Activated CD4-positive, alpha-beta memory T cell treated with anti-CD3 and anti-CD28 coated beads for 36 hours (primary cell): ENCODE data around the gene AGO3. TPM values are rescaled to one million over a fixed set of nuclear protein-coding genes. Genes with fewer than 3 reads are reported as not detected.

Experiments
- CTCF ChIA-PET: fragments of 350-600 bp; sonication (Branson Sonifier 250); formaldehyde crosslinking; loops from one replicate; lab custom pipeline; 2021; ENCODE audit warnings: antibody characterized with exemption, inconsistent platforms; lab: Charles Lee
- POLR2A ChIA-PET: fragments of 350-600 bp; sonication (Branson Sonifier 250); formaldehyde crosslinking; loops from one replicate; lab custom pipeline; 2021; ENCODE audit warnings: antibody characterized with exemption; lab: Charles Lee
- DNase-seq: peaks from one replicate; pipeline ENCODE4 v3.0.0-alpha.2; 2020
- H3K27ac Mint-ChIP-seq: one replicate; pipeline ENCODE4 v1.8.0; 2021; ENCODE audit warnings: mixed read lengths
- H3K27me3 Mint-ChIP-seq: one replicate; pipeline ENCODE4 v1.8.0; 2021; ENCODE audit warnings: mixed read lengths
- H3K36me3 Mint-ChIP-seq: one replicate; pipeline ENCODE4 v1.8.0; 2021; ENCODE audit warnings: mixed read lengths
- H3K4me1 Mint-ChIP-seq: one replicate; pipeline ENCODE4 v1.8.0; 2021; ENCODE audit warnings: low read depth, mixed read lengths
- H3K4me3 Mint-ChIP-seq: one replicate; pipeline ENCODE4 v1.8.0; 2021; ENCODE audit warnings: mild to moderate bottlenecking, mixed read lengths
- H3K9me3 Mint-ChIP-seq: one replicate; pipeline ENCODE4 v1.8.0; 2021; ENCODE audit warnings: mixed read lengths
- intact Hi-C: fragments of 100-400 bp; cut with micrococcal nuclease; formaldehyde crosslinking; loops from one replicate; pipeline ENCODE4 v1.15.1; 2023
- total RNA-seq, 2 experiments: library from RNA; stranded (reverse); gene quantifications; one replicate each; pipeline ENCODE4 v1.2.3, GENCODE V29; 2021

The AGO3 gene
- total RNA-seq = 10 to 100 TPM; 23.1 to 25.3 TPM

DNA sequence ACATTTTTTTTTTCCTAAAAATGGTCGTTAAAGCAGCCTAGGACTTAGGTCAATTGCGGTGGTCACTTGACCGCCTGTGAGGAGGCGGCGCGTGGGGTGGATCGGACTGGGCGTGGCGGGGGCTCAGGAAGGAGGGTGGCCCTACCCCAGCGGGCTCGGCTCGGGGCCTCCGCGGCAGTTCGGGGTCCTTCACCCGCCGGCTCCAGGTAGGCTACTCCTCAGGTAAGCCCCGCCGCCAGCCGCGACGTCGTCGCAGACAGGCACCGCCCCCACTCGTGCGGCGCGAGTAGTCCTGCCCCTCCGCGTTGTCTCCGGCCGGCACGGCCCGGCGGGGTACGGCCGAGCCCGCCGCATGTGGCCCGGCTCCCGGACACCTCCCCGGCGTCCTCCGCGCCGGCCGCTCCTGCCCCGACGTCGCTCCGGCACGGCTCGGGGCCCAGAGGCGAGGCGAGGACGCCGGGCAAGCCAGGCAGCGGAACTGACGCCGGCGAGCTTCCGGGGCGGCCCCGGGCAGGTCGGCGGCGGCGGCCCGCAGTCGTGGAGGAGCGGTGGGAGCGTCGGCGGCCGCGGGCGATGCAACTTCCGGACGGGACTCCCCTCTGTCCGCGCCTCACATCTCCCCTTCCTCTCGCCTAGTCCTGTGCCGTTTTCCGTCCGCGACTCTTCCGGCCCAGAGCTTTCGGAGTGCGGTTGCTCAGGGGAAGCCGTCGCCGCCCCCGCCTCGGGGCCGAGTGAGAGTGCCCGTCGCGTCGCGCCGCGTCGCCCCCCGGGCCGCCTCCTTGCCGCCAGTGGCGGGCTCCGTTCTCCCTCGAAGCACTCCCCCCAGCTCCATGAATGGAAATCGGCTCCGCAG is at the start of gene AGO3:
Gene AGO3, plus strand, starts transcription at position 513 of the 853 bp plus-strand sequence. Its CDS starts 322 bp downstream, at position 835.
- intact Hi-C loops = loop anchor here (1.0 to 10.0 kb wide), 6 partner anchors 11 to 291 kb away; partner anchors contain the start of genes ADPRS, AGO1, AGO4 and THRAP3
- peak within 1 kb of the TSS; percentile 93 for H3K27ac Mint-ChIP-seq
- H3K27me3 Mint-ChIP-seq = no peaks in the 10 kb centered on the region
- POLR2A ChIA-PET = interaction anchor here (0.5 to 1.6 kb wide), 13 partner anchors 11 to 1633 kb away, joined by 3 to 10 read pairs (median 3); partner anchors contain the start of genes ADPRS and AGO1
- H3K4me1 Mint-ChIP-seq = peaks cover 33% of the 10 kb centered on the region
- peak within 1 kb of the TSS; percentile 94 for H3K4me3 Mint-ChIP-seq
- DNase-seq = peak; percentile 94
- CTCF ChIA-PET = interaction anchor here (0.6 to 2.6 kb wide), 5 partner anchors 11 to 350 kb away, joined by 3 to 17 read pairs (median 3); partner anchors contain the start of gene AGO1
- no peaks in the 10 kb centered on the region for H3K9me3 Mint-ChIP-seq
- H3K36me3 Mint-ChIP-seq = peaks cover 2% of the 10 kb centered on the region

DNA sequence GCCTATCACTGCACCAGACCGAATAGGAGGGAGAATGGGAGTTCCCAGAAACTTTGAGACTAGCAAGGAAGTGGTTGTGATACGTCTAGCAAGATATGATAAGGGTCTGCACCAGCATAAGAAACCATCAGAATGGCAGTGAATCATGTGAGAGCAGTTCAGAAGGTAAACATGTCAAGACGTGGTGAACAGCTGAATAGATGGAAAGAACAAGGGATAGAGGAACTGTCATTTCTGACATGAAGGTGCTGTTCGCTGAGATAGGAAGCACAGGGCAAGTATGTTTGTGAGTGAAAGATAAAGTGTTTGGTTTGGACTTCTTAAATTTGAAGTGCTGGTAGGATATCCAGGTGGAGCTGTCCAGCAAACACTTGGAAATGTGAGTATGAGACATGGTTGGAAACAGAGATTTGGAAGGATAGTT is 49.0 kb upstream of the AGO3 start:
- no peaks in the 10 kb centered on the region for H3K9me3 Mint-ChIP-seq
- no peaks in the 10 kb centered on the region for H3K36me3 Mint-ChIP-seq
- H3K27ac Mint-ChIP-seq = no peak overlapping the region
- no peaks in the 10 kb centered on the region for H3K27me3 Mint-ChIP-seq
- peaks cover 38% of the 10 kb centered on the region for H3K4me1 Mint-ChIP-seq
- DNase-seq = no peak
- intact Hi-C loops = loop anchor here (2.0 kb wide), 1 partner anchor 207 kb away; the partner anchor contains the start of gene ADPRS
- no peak overlapping the region for H3K4me3 Mint-ChIP-seq
- POLR2A ChIA-PET = no interaction called here
- CTCF ChIA-PET = interaction anchor here (1.0 to 3.1 kb wide), 8 partner anchors 8 to 343 kb away, joined by 3 to 17 read pairs (median 8); partner anchors contain the start of genes AGO3 and CLSPN

DNA sequence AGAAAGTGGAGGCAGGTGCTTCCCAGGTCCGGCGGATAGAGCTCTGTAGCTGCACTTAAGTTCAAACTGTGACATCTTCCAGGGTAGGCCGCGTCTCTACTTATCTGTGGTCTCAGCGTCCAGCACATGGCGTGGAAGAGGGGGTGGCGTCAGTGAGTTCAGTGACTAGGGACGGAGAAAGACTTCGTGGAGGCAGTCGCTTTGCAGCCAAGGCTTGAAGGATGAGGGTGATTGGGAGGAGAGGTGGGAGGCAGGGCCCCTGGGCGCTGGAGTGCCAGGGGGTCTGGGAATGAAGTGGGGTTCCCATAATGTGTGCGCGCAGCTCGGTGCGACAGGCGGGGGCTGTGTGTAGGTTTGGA is 48.3 kb upstream of the AGO3 start:
- ChIA-PET CTCF (interaction anchor here (0.8 to 3.1 kb wide), 14 partner anchors 9 to 211 kb away, joined by 3 to 17 read pairs (median 6); partner anchors contain the start of genes AGO3 and CLSPN), POLR2A (interaction anchor here (1.4 to 1.8 kb wide), 2 partner anchors 48 to 114 kb away, joined by 3 to 9 read pairs; partner anchors contain the start of gene AGO3)
- Mint-ChIP-seq H3K4me3 (peak overlapping the region; percentile 54), H3K27ac (no peak overlapping the region), H3K36me3 (no peaks in the 10 kb centered on the region), H3K9me3 (no peaks in the 10 kb centered on the region), H3K4me1 (peaks cover 43% of the 10 kb centered on the region), H3K27me3 (no peaks in the 10 kb centered on the region)
- DNase-seq = no peak
- intact Hi-C loops = loop anchor here (2.0 kb wide), 1 partner anchor 206 kb away; the partner anchor contains the start of gene ADPRS

DNA sequence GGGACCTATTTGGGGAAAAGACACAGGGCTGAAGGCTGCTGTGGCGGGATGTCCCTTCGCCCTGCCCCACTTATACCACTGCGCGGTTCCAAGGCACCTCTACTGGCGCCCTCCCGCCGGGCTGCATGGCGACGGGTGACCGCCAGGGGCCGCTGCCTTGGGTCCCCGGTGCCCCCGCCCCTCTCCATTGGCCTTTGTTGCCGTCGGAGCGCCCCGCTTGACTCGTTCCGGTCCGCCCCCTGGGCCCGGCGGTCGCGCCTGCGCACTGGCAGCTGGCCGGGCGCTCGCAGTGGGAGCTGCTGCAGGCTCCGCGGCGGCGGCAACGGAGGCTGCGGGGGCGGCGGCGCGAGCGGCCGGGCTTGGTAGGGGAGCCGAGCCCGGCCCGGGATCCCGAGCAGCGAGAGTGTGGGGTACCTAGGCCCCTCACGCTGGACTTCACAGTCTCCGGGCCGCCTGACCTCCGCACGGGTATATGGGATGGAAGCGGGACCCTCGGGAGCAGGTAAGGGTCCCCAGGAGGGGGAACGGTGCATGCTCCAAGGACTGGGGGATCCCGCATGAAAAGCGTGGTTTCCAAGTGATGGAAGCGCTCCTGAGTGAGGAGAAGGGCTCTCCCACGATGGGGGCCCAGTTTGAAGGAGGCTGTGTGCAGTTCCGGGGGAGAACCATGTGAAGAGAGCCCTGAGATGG is 47.8 kb upstream of the AGO3 start, which contains the start of gene AGO1:
Gene AGO1, plus strand, starts transcription at position 265 of the 690 bp plus-strand sequence. Its CDS starts 213 bp downstream, at position 478.
- Mint-ChIP-seq H3K36me3 (no peaks in the 10 kb centered on the region), H3K4me3 (peak within 1 kb of the TSS; percentile 92), H3K27ac (peak within 1 kb of the TSS; percentile 61), H3K9me3 (no peaks in the 10 kb centered on the region), H3K27me3 (no peaks in the 10 kb centered on the region), H3K4me1 (peaks cover 46% of the 10 kb centered on the region)
- ChIA-PET CTCF (interaction anchor here (0.6 to 3.1 kb wide), 29 partner anchors 9 to 953 kb away, joined by 3 to 17 read pairs (median 4); partner anchors contain the start of genes AGO3 and CLSPN), POLR2A (interaction anchor here (0.6 to 1.8 kb wide), 3 partner anchors 48 to 114 kb away, joined by 3 to 9 read pairs (median 3); partner anchors contain the start of gene AGO3)
- DNase-seq = peak; percentile 98
- intact Hi-C loops = loop anchor here (1.0 to 2.0 kb wide), 2 partner anchors 48 to 206 kb away; partner anchors contain the start of genes ADPRS and AGO3

DNA sequence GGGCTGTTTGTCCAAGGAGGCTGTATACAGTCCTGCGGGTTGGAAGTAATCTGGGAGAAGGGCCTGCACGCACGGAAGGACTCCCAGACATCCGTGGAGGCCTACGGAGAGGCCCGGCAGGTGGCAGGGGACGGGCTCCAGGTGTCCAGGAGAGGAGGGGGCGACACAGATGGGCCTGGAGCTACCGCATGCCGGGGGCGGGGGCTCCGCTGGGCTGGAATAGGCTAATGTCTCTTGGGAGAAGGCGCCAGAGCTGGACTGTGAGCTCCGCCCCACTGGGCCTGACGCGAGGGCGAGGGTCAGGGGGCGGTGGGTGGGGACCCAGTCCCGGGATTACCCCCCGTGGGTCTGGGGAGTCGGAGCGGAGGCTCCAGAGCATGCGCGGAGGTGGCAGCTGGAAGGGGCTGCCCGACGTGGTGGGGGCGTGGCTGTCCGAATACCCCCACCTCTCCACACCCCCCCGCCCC is 47.2 kb upstream of the AGO3 start:
- Mint-ChIP-seq H3K4me3 (peak overlapping the region; percentile 92), H3K9me3 (no peaks in the 10 kb centered on the region), H3K36me3 (peaks cover 3% of the 10 kb centered on the region), H3K4me1 (peaks cover 46% of the 10 kb centered on the region), H3K27me3 (no peaks in the 10 kb centered on the region), H3K27ac (peak overlapping the region; percentile 61)
- DNase-seq = peak; percentile 57
- intact Hi-C loops = loop anchor here (1.0 to 2.0 kb wide), 2 partner anchors 48 to 205 kb away; partner anchors contain the start of genes ADPRS and AGO3
- POLR2A ChIA-PET = interaction anchor here (0.6 to 1.8 kb wide), 3 partner anchors 47 to 115 kb away, joined by 3 to 9 read pairs (median 3); partner anchors contain the start of gene AGO3
- CTCF ChIA-PET = interaction anchor here (0.6 to 3.1 kb wide), 29 partner anchors 8 to 954 kb away, joined by 3 to 17 read pairs (median 4); partner anchors contain the start of genes AGO3 and CLSPN

DNA sequence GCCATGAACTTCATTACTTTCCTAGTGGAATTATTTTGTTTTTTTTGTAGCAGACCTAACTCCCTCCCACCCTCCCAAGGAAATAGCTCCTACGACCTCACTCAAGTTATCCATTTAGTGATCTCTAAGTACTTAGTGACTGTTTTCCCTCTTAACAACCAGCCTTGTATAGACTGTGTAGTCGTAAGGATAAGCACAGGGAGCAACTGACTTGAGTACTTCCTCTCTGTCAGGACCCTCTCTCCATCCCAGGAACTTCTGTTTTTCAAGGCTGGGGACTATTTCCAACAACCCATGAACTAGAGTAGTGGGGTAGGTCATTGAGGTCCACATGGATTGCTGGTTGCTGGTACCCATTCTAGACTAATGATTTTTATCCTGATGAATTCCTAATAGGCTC is 46.0 kb upstream of the AGO3 start:
- peaks cover 6% of the 10 kb centered on the region for H3K36me3 Mint-ChIP-seq

DNA sequence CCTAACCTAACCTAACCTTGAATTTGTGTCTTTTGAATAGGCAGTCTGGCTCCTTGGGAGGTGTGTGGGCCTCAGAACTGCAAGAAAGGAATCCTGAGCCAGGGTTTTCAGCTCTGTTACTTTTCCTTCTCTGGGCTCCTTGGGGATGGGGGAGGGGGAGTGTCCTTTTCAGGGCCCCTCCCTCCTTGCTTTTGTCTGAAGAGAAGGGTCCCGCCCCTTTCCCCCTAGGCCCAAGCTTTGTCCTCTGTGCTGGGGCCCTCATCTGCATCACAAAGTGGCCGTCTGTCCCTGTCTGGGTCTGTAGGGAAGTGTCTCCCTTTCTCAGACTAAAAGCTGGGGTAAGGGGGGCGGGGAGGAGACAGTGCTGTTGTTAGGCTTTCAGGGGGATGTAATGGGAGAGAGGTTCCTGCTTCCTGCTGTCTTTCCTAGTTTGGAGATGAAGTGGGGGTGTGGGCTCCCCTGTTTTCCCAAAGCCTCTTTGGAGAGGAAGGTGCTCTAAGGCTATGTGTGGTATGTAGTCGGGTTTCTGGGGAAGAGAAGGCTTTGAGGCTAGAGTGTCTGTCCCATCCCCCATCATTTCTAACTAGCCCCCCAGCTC is 44.8 kb upstream of the AGO3 start:
- no peaks in the 10 kb centered on the region for H3K27me3 Mint-ChIP-seq
- no peak overlapping the region for H3K27ac Mint-ChIP-seq
- peaks cover 46% of the 10 kb centered on the region for H3K4me1 Mint-ChIP-seq
- ChIA-PET POLR2A (no interaction called here), CTCF (no interaction called here)
- no peaks in the 10 kb centered on the region for H3K9me3 Mint-ChIP-seq
- H3K36me3 Mint-ChIP-seq = peaks cover 7% of the 10 kb centered on the region
- no peak overlapping the region for H3K4me3 Mint-ChIP-seq
- intact Hi-C loops = no loop called here
- DNase-seq = no peak

More for the DNA sequence above, 46.0 kb upstream of the AGO3 start:
- CTCF ChIA-PET = no interaction called here
- Mint-ChIP-seq H3K4me3 (no peak overlapping the region), H3K27me3 (no peaks in the 10 kb centered on the region), H3K9me3 (no peaks in the 10 kb centered on the region), H3K4me1 (peaks cover 46% of the 10 kb centered on the region), H3K27ac (no peak overlapping the region)
- POLR2A ChIA-PET = no interaction called here
- no peak for DNase-seq
- intact Hi-C loops = no loop called here

DNA sequence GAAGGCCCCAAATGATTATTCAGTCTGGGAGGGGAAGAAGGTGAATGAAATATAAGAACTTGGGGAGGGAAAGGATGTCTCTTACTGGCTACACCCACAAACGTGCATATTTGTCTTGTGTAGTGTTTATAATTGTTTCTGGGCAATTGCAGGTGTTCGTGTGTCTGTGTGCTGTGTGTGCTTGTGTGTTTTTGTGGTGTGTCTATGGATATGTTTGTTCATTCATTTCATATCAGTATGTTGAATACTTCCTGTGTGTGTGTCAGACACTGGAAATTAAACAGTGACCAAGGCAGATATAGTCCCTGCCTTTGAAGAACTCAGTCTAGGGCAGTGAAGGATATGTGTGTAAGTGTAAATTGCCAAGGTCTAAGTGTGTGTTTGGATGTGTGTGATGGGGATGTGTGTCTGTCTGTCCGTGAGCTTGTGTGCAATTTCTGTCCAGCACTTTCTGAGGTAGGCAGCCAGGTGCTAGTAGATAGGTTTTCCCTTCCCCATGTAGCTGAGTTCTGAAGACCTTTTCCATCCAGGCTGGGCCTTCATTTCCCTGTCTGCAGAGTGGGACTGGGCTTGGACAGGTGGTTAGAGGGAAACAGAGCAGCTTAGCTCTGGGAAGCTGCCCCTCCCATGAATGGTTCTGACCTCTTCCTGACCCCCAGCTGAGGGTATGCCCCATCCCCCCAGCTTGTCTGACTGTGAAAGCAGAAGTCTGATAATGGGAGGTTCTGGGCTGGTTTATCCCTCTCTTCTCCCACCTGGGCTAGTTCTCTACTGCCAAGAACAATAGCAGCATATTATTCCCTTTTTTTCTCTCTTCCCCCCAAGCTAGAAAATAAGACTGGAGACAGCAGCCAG is 44.1 kb upstream of the AGO3 start:
- no peak overlapping the region for H3K4me3 Mint-ChIP-seq
- CTCF ChIA-PET = no interaction called here
- H3K4me1 Mint-ChIP-seq = peaks cover 44% of the 10 kb centered on the region
- H3K27me3 Mint-ChIP-seq = no peaks in the 10 kb centered on the region
- H3K36me3 Mint-ChIP-seq = peaks cover 8% of the 10 kb centered on the region
- H3K9me3 Mint-ChIP-seq = no peaks in the 10 kb centered on the region
- DNase-seq = no peak
- no peak overlapping the region for H3K27ac Mint-ChIP-seq
- POLR2A ChIA-PET = no interaction called here
- intact Hi-C loops = no loop called here

DNA sequence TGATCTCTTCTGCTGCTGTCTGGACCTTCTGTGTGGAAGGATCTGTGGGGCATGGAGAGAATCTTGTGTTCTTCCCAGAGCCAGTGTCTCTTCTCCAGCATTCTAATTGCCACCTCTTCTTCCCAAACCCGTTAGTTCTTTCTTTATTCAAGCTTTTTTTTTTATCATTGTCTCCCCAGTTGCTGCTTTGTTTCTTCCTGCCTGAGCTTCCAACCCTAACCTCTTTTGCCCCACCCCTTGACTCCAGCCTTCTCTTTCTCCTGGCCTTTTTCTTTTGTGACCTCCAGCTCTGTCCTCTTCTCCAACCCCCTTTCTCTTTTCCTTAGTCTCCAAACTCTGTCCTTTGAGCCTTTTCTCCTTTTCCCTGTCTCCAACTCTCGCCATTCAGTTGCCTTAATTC is 43.4 kb upstream of the AGO3 start:
- Mint-ChIP-seq H3K27me3 (no peaks in the 10 kb centered on the region), H3K36me3 (peaks cover 13% of the 10 kb centered on the region), H3K4me1 (peaks cover 37% of the 10 kb centered on the region), H3K4me3 (no peak overlapping the region), H3K9me3 (no peaks in the 10 kb centered on the region), H3K27ac (no peak overlapping the region)
- ChIA-PET POLR2A (no interaction called here), CTCF (no interaction called here)
- intact Hi-C loops = no loop called here
- no peak for DNase-seq

DNA sequence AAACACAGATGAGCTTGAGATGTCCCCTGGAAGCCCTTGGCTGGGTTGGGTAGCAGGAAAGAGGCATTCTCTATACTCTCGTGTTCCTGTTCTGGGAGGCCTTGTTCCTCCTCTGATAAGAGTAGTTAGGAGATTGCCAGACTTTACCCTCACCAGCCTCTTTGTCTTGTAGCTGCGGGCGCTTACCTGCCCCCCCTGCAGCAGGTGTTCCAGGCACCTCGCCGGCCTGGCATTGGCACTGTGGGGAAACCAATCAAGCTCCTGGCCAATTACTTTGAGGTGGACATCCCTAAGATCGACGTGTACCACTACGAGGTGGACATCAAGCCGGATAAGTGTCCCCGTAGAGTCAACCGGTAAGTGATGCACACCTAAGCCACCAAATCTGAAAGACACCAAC is 42.6 kb upstream of the AGO3 start:
- Mint-ChIP-seq H3K36me3 (peaks cover 13% of the 10 kb centered on the region), H3K27me3 (no peaks in the 10 kb centered on the region), H3K4me3 (no peak overlapping the region), H3K9me3 (no peaks in the 10 kb centered on the region), H3K27ac (no peak overlapping the region), H3K4me1 (peaks cover 34% of the 10 kb centered on the region)
- ChIA-PET POLR2A (no interaction called here), CTCF (interaction anchor here (0.6 kb wide), 1 partner anchor 500 kb away, joined by 4 read pairs; no protein-coding TSS in a partner anchor)
- intact Hi-C loops = no loop called here
- DNase-seq = no peak
